Cardiac muscle cell (in vitro differentiated cells and primary cell): ENCODE data around the gene C1QTNF3. TPM values are rescaled to one million over a fixed set of nuclear protein-coding genes. Genes with fewer than 3 reads are reported as not detected.

Experiments used
- DNase-seq, 2 donors: peaks; one replicate each; pipeline versions ENCODE4 v3.0.0 to v3.0.0-alpha.2; 2010 to 2017; ENCODE audit warnings: low read depth in 1 of 2, low spot score in 1 of 2
- H3K27ac ChIP-seq: fragments of 200-600 bp; sonication (generic); 2 replicates; pipeline ENCODE4 v1.5.1; 2016
- H3K27me3 ChIP-seq: fragments of 200-600 bp; sonication (generic); 2 replicates; pipeline ENCODE4 v1.6.0; 2016; ENCODE audit warnings: control low read depth
- H3K36me3 ChIP-seq: fragments of 200-600 bp; sonication (generic); 2 replicates; pipeline ENCODE4 v1.5.1; 2016; ENCODE audit warnings: control low read depth
- H3K4me1 ChIP-seq: fragments of 200-600 bp; sonication (generic); 2 replicates; pipeline ENCODE4 v1.8.1; 2017; ENCODE audit warnings: low read depth, mild to moderate bottlenecking, mixed run types
- H3K4me3 ChIP-seq: fragments of 200-600 bp; sonication (generic); 2 replicates; pipeline ENCODE4 v1.5.1; 2016; ENCODE audit warnings: mild to moderate bottlenecking
- H3K9me3 ChIP-seq: fragments of 200-600 bp; sonication (generic); 2 replicates; pipeline ENCODE4 v1.5.1; 2017; ENCODE audit warnings: low read depth, mild to moderate bottlenecking, control low read depth
- CTCF ChIP-seq: IDR thresholded peaks from 2 replicates; pipeline ENCODE4 v1.5.1; 2012; ENCODE audit warnings: low read depth, mild to moderate bottlenecking, low read length
- polyA plus RNA-seq: library from polyadenylated mRNA; unstranded; fragments of >200 nt; fragmentation: Nextera tagmentation; extraction: Ambion mirVana; gene quantifications from 2 replicates; pipeline ENCODE4 v1.2.1, GENCODE V29; 2016
- total RNA-seq: library from RNA; depleted of rRNA; stranded (reverse); fragments of >200 nt; gene quantifications from 2 replicates; pipeline ENCODE4 v1.2.3, GENCODE V29; 2016

The C1QTNF3 gene
- total and polyA plus RNA-seq, 2 experiments from 2014 or later: 0.91 to 4.6 TPM

- Histone ChIP-seq H3K9me3 (no peaks in the 10 kb centered on the region), H3K27me3 (no peaks in the 10 kb centered on the region), H3K4me1 (no peaks in the 10 kb centered on the region), H3K36me3 (no peaks in the 10 kb centered on the region), H3K27ac (no peak overlapping the region), H3K4me3 (no peak overlapping the region)
- no peak for TF ChIP-seq CTCF
- no peak for DNase-seq
Measured at GRCh38 chr5:34038390-34038789, 4.6 kb downstream of the C1QTNF3 start.

- Histone ChIP-seq H3K9me3 (no peaks in the 10 kb centered on the region), H3K36me3 (no peaks in the 10 kb centered on the region), H3K27me3 (no peaks in the 10 kb centered on the region), H3K4me3 (no peak overlapping the region), H3K4me1 (no peaks in the 10 kb centered on the region), H3K27ac (no peak overlapping the region)
- TF ChIP-seq CTCF: no peak
- no peak for DNase-seq
Measured at GRCh38 chr5:34037726-34038125, 5.3 kb downstream of the C1QTNF3 start.

DNA sequence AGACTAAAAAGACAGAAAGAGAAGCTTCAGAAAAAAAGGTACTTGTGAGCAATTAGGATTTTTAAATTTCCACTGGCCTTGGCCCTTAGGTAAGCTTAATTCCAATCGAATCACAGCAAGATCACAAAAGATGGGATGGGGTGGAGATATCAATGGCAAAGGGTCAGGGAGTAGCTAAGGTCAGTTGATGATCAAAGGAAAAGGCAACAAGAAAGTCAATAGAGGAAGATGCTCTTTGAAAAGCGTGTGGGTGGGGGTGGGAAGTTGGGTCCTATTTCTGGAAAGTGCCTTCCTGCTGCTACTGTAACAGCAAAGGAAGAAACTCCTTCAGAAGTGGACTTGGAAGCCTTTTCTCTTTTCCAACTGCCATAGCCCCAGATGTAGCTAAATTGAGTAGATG lies 7.3 kb downstream of the C1QTNF3 start:
- no peaks in the 10 kb centered on the region for H3K9me3 ChIP-seq
- TF ChIP-seq CTCF: no peak
- H3K27me3 ChIP-seq: no peaks in the 10 kb centered on the region
- no peak overlapping the region for H3K27ac ChIP-seq
- H3K36me3 ChIP-seq: no peaks in the 10 kb centered on the region
- no peaks in the 10 kb centered on the region for H3K4me1 ChIP-seq
- H3K4me3 ChIP-seq: no peak overlapping the region
- DNase-seq: no peak

DNA sequence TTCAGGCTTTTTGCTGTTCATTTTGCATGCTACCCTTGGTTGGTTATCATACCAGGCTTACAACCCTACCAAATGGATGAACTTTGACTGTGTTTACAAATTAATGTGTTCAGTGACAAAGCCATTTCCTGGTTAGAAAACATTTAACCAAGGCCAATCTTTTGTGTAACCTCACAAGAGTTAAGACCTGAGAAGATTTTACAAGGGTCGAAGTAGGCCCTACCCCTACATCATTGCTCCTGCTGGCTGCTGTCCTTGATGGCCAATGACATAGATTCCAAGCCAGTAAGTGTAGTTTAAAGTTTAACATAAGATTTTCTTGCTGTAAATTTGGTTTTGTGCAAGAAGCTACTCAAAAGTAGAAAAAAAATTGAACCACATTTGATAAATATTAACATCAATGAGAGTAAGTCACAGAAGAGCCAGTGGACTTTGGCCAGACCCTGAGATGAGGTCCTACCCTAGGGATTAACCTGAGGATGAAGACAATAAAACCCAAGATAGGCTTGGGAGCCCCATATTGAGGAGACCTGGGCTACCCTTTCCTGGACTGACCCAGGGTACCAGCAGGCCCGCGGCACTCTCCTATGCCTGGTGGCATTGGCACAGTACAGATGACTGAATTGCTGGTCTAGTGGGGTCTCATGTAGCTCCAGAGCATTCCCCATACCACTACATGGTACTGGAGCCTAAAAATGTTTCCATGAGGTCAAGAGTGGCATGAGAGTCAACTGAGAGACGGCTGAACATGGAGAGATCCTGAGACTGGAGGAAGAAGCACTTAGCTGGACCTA lies 8.3 kb downstream of the C1QTNF3 start:
- Histone ChIP-seq H3K27ac (no peak overlapping the region), H3K9me3 (no peaks in the 10 kb centered on the region), H3K4me1 (no peaks in the 10 kb centered on the region), H3K27me3 (no peaks in the 10 kb centered on the region), H3K36me3 (no peaks in the 10 kb centered on the region), H3K4me3 (no peak overlapping the region)
- no peak for TF ChIP-seq CTCF
- DNase-seq: no peak

DNA sequence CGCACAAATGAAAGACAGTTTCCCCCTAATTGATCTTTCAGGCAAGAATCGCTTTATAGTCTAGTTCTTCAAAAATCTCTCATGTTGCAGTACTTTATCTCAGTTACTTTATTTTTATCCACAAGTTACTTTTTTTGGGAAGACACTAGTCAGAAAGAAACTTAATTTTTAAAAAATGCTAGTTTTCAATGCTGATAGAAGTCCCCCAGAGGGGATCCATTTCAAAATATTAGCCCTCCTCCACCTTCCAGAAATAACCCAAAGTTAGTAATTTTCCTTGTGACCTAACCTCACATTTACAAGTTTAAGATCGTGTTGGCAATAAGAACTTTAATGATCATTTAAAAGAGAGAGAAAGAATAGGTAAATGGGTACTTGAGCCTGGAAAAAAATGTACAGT lies 11.0 kb downstream of the C1QTNF3 start:
- DNase-seq: no peak
- TF ChIP-seq CTCF: no peak
- Histone ChIP-seq H3K36me3 (no peaks in the 10 kb centered on the region), H3K4me1 (no peaks in the 10 kb centered on the region), H3K4me3 (no peak overlapping the region), H3K9me3 (no peaks in the 10 kb centered on the region), H3K27ac (no peak overlapping the region), H3K27me3 (no peaks in the 10 kb centered on the region)
